Mesendoderm (in vitro differentiated cells): Measurements from ENCODE around the gene VPS37C. TPM values are rescaled to one million over a fixed set of nuclear protein-coding genes. Genes with fewer than 3 reads are reported as not detected.
A peak's percentile ranks its signal among the peaks of the same experiment; 100 is the strongest.
"Not testable (repeated sequence)": the region's sequence is repeated elsewhere in the genome, so short reads cannot be mapped to it uniquely, and the experiment has no call there.

Experiments
- DNase-seq: peaks from one replicate; pipeline ENCODE4 v3.0.0; 2013
- H2AK5ac ChIP-seq: 2 replicates; pipeline ENCODE4 v1.6.1; 2013; ENCODE audit warnings: low read length, inconsistent platforms
- H2BK120ac ChIP-seq: 2 replicates; pipeline ENCODE4 v1.6.1; 2013; ENCODE audit warnings: low read depth, mild to moderate bottlenecking, low read length, moderate library complexity, mixed read lengths
- H2BK15ac ChIP-seq: replicated peaks from 2 replicates; pipeline ENCODE4 v1.6.1; 2013; ENCODE audit warnings: low read depth, mild to moderate bottlenecking, moderate library complexity
- H2BK5ac ChIP-seq: 2 replicates; pipeline ENCODE4 v1.6.1; 2013; ENCODE audit warnings: low read length, inconsistent platforms
- H3K18ac ChIP-seq: 2 replicates; pipeline ENCODE4 v1.6.1; 2013; ENCODE audit warnings: mild to moderate bottlenecking, low read length, mixed read lengths
- H3K23ac ChIP-seq: one replicate; pipeline ENCODE4 v1.6.1; 2013; ENCODE audit warnings: low read length
- H3K27ac ChIP-seq: 2 replicates; pipeline ENCODE4 v1.5.1; 2013; ENCODE audit warnings: low read depth, mild to moderate bottlenecking, inconsistent platforms, low read length, moderate library complexity
- H3K27me3 ChIP-seq: 2 replicates; pipeline ENCODE4 v1.6.1; 2013; ENCODE audit warnings: low read length, control low read depth, mild to moderate bottlenecking, inconsistent platforms; ENCODE audit not compliant: insufficient read depth, poor library complexity
- H3K36me3 ChIP-seq: 2 replicates; pipeline ENCODE4 v1.6.1; 2013; ENCODE audit warnings: low read length, inconsistent platforms; ENCODE audit not compliant: control insufficient read depth, insufficient read depth
- H3K4ac ChIP-seq: one replicate; pipeline ENCODE4 v1.6.1; 2013; ENCODE audit warnings: low read depth, mild to moderate bottlenecking, low read length, moderate library complexity
- H3K4me1 ChIP-seq: 2 replicates; pipeline ENCODE4 v1.6.1; 2013; ENCODE audit warnings: low read depth, low read length, inconsistent platforms; ENCODE audit not compliant: control insufficient read depth
- H3K4me2 ChIP-seq: 2 replicates; pipeline ENCODE4 v1.6.1; 2013; ENCODE audit warnings: low read length
- H3K4me3 ChIP-seq: 2 replicates; pipeline ENCODE4 v1.5.1; 2013; ENCODE audit warnings: mild to moderate bottlenecking, low read length
- H3K56ac ChIP-seq: one replicate; pipeline ENCODE4 v1.6.1; 2013; ENCODE audit warnings: low read length
- H3K79me1 ChIP-seq: 2 replicates; pipeline ENCODE4 v1.6.1; 2013; ENCODE audit warnings: low read length, inconsistent platforms
- H3K79me2 ChIP-seq: 2 replicates; pipeline ENCODE4 v1.6.1; 2013; ENCODE audit warnings: mild to moderate bottlenecking, low read length; ENCODE audit not compliant: control insufficient read depth, insufficient read depth
- H3K9ac ChIP-seq: 2 replicates; pipeline ENCODE4 v1.6.1; 2013; ENCODE audit warnings: low read length, inconsistent platforms
- H4K5ac ChIP-seq: one replicate; pipeline ENCODE4 v1.6.1; 2013; ENCODE audit warnings: low read length
- H4K8ac ChIP-seq: one replicate; pipeline ENCODE4 v1.6.1; 2013; ENCODE audit warnings: low read depth, mild to moderate bottlenecking, control low read depth, low read length, moderate library complexity
- WGBS: extraction: QIAGEN DNeasy Blood & Tissue Kit; methylation state at CpG from one replicate; pipeline ENCODE4 v1.1.7; 2013; ENCODE audit warnings: low lambda C conversion rate, missing lambda C conversion rate; ENCODE audit not compliant: insufficient coverage; ENCODE audit errors: extremely low coverage; 5-methylcytosine and 5-hydroxymethylcytosine counted together
- polyA plus RNA-seq, 2 experiments: library from polyadenylated mRNA; stranded (reverse); fragments of 200-250 nt; gene quantifications; one replicate each; pipeline ENCODE4 v1.2.3, GENCODE V29; 2013

The VPS37C gene
- polyA plus RNA-seq (2013, experiment 1 of 2), result 14.1 TPM
- 14.8 TPM for polyA plus RNA-seq (2013, experiment 2 of 2)

DNA sequence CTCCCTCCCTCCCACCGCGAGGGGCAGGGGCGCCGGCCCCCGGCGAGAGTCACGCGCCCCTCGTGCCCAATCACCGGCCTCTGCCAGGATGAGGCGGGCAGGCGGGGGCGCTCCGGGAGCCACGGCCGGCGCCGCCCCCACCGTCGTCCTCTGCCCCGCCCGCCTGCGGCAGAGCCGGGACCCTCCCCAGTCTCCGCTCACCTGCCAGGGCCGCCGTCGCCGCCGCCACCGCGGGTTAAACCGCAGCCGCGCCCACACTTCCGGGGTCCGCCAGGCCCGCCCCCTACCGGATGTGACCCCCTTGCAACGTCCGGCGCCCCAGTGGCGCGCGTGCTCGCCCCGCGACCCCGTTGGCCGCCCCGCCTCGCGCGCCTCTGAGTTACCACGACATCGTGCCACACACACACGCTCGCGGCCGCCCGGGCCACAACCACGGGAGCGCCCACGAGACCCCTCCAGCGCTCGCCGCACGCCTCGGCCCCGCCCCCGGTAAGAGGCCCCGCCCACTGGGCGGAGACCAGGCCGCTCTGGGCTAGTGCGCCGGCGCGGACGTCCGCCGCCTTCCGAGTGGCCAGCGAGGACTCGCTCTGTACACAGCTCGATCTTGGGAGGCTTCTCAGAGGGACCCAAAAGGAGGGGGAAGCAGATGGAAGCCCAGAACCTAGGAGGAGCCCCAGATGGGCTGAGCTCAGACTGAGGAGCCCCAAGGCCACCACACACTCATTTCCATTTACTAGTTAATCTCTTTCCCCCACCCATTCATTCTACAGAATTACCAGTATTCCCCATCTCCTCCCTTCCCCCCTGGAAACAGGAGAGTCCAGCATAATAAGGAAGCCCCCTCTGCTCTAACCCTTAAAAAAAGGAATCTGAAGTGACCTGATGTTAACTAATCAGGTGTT lies at the start of gene VPS37C:
Gene VPS37C (minus strand): TSS at position 237 of the 902 bp plus-strand sequence. CDS start 22,597 bp downstream, outside the sequence.
- DNase-seq, result peak; percentile 90
- Histone ChIP-seq H3K4me1 (peaks cover 6% of the 10 kb centered on the region), H3K56ac (peak within 1 kb of the TSS; percentile 94), H2BK5ac (peak within 1 kb of the TSS; percentile 74), H3K27me3 (no peaks in the 10 kb centered on the region), H3K4me2 (peak within 1 kb of the TSS; percentile 96), H3K4ac (peak within 1 kb of the TSS; percentile 93), H4K5ac (peak within 1 kb of the TSS; percentile 44), H2AK5ac (peak within 1 kb of the TSS; percentile 3), H3K27ac (peak within 1 kb of the TSS; percentile 93), H3K36me3 (no peaks in the 10 kb centered on the region), H3K79me1 (peaks cover 13% of the 10 kb centered on the region), H4K8ac (peak within 1 kb of the TSS; percentile 97), H2BK120ac (no peak within 1 kb of the TSS), H3K23ac (peak within 1 kb of the TSS; percentile 35), H3K79me2 (peaks cover 13% of the 10 kb centered on the region), H2BK15ac (no peak within 1 kb of the TSS), H3K18ac (peak within 1 kb of the TSS; percentile 82), H3K4me3 (peak within 1 kb of the TSS; percentile 67), H3K9ac (peak within 1 kb of the TSS; percentile 90)
- WGBS, result no CpG with 5 or more reads among the region's 85 CpGs

DNA sequence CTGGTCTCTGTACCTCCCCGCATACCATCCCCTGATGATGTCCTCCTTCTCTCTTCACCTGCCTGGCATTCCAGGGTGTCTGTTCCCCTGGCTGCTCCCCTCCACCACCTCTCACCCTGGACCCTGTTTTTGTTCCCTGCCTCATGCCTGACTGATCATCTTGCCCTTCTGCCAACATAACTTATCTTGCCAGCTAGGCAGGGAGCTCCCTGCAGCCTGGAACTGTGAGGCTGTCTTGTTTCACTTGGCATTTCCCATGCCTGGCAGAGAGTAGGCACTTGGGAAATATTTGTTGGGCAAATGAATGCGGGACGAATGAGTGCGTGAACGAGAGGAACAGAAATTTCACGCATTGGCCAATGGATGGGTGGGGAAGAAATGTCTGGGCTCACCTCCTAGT lies 49.4 kb upstream of the VPS37C start:
- H3K4me2 ChIP-seq, H3K4me3 ChIP-seq, H4K5ac ChIP-seq, H3K36me3 ChIP-seq, H3K79me2 ChIP-seq, H3K4me1 ChIP-seq, H3K4ac ChIP-seq, H3K18ac ChIP-seq, DNase-seq, H3K23ac ChIP-seq, H2BK120ac ChIP-seq, H2AK5ac ChIP-seq, H3K27ac ChIP-seq, H4K8ac ChIP-seq, H3K79me1 ChIP-seq, H3K27me3 ChIP-seq, H2BK15ac ChIP-seq, H2BK5ac ChIP-seq, H3K56ac ChIP-seq, H3K9ac ChIP-seq: not testable (repeated sequence)
- no CpG with 5 or more reads among the region's 6 CpGs for WGBS

- not testable (repeated sequence) for H3K4me1 ChIP-seq, H3K27me3 ChIP-seq, H3K4me2 ChIP-seq, H3K23ac ChIP-seq, H3K79me2 ChIP-seq, H2BK5ac ChIP-seq, H4K8ac ChIP-seq, H2BK120ac ChIP-seq, H3K79me1 ChIP-seq, H3K4ac ChIP-seq, H2BK15ac ChIP-seq, H2AK5ac ChIP-seq, H3K9ac ChIP-seq, H4K5ac ChIP-seq, H3K4me3 ChIP-seq, H3K36me3 ChIP-seq, H3K27ac ChIP-seq, H3K18ac ChIP-seq, DNase-seq, H3K56ac ChIP-seq
- WGBS, result no CpG with 5 or more reads among the region's 9 CpGs
Observed at GRCh38 chr11:61207636-61208310, 46.5 kb upstream of the VPS37C start.

DNA sequence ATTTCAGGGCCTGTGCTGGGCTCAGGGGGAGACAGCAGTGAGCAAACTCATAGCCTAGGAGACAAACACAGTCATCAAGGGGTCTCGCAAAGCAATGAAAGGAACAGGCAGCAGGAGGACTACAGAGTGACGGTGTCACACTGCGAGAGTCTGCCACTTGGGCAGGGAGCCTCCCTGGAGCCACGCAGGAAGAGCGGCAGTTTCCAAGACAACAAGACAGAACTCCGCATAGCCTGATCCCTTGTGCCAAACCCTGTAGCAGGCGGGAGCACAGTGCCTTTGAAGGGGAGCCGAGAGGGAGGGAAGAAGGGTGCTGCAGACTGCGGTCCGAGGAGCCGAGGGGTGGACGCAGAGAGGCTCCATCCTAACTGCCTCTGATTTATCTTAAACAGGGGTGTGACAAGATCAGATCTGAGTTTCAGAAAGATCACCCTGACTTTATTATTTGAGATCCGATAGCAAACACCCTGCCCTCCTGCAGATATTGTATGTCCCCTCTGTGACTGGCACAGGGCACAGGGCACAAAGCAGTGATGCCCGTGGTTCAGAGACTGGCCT lies 43.4 kb upstream of the VPS37C start:
- H3K27ac ChIP-seq, H3K79me1 ChIP-seq, H3K9ac ChIP-seq, H3K4ac ChIP-seq, H3K27me3 ChIP-seq, H2BK15ac ChIP-seq, H3K18ac ChIP-seq, H4K5ac ChIP-seq, DNase-seq, H2BK5ac ChIP-seq, H3K23ac ChIP-seq, H3K79me2 ChIP-seq, H3K56ac ChIP-seq, H2BK120ac ChIP-seq, H3K36me3 ChIP-seq, H3K4me3 ChIP-seq, H2AK5ac ChIP-seq, H3K4me2 ChIP-seq, H3K4me1 ChIP-seq, H4K8ac ChIP-seq: not testable (repeated sequence)
- WGBS, result no CpG with 5 or more reads among the region's 14 CpGs

GRCh38 chr11:61203873-61204272 lies 42.6 kb upstream of the VPS37C start:
- not testable (repeated sequence) for H3K27ac ChIP-seq, H3K4me3 ChIP-seq, H2BK5ac ChIP-seq, H2AK5ac ChIP-seq, H2BK15ac ChIP-seq, H4K8ac ChIP-seq, H3K9ac ChIP-seq, H3K79me1 ChIP-seq, H3K79me2 ChIP-seq, H3K4ac ChIP-seq, H3K4me2 ChIP-seq, H4K5ac ChIP-seq, H3K56ac ChIP-seq, H3K36me3 ChIP-seq, H3K23ac ChIP-seq, DNase-seq, H3K27me3 ChIP-seq, H2BK120ac ChIP-seq, H3K18ac ChIP-seq, H3K4me1 ChIP-seq
- WGBS, result no CpG with 5 or more reads among the region's 5 CpGs
